OCI-LY7 (cell line): ENCODE results near the gene POLD2. TPM values are rescaled to one million over a fixed set of nuclear protein-coding genes. Genes with fewer than 3 reads are reported as not detected.

ENCODE experiments used
- BruUV-seq: library from RNA; stranded (reverse); fragments of 400-500 nt; replicated peaks from 2 replicates; lab custom pipeline; 2021; lab: Mats Ljungman, UMichigan
- CTCF ChIA-PET: fragments of 300-600 bp; sonication (Branson Sonifier 250); formaldehyde crosslinking; loops from one replicate; lab custom pipeline; 2022; ENCODE audit warnings: antibody characterized with exemption; ENCODE audit not compliant: unreplicated experiment; lab: Charles Lee
- POLR2A ChIA-PET: fragments of 300-600 bp; sonication (Branson Sonifier 250); formaldehyde crosslinking; loops from one replicate; lab custom pipeline; 2022; ENCODE audit warnings: antibody characterized with exemption; lab: Charles Lee
- DNase-seq: peaks from one replicate; pipeline ENCODE4 v3.0.0-alpha.2; 2015; ENCODE audit warnings: low spot score
- H2AFZ ChIP-seq: fragments of 200-600 bp; sonication (generic), shearing (Covaris generic); 2 replicates; pipeline ENCODE4 v1.6.1; 2014; ENCODE audit warnings: mild to moderate bottlenecking, antibody characterized with exemption, low read length, moderate library complexity
- H3K27ac ChIP-seq: fragments of 200-600 bp; sonication (generic); 2 replicates; pipeline ENCODE4 v1.5.1; 2014; ENCODE audit warnings: mixed run types, low read depth, mild to moderate bottlenecking, moderate library complexity, low read length, inconsistent platforms; ENCODE audit not compliant: poor library complexity, severe bottlenecking
- H3K36me3 ChIP-seq: fragments of 200-600 bp; sonication (generic); 2 replicates; pipeline ENCODE4 v1.6.1; 2014; ENCODE audit warnings: mild to moderate bottlenecking, antibody characterized with exemption, low read length, moderate library complexity, mixed read lengths; ENCODE audit not compliant: insufficient read depth
- H3K4me1 ChIP-seq: fragments of 200-600 bp; sonication (generic); 2 replicates; pipeline ENCODE4 v1.5.1; 2014; ENCODE audit warnings: mild to moderate bottlenecking, low read length; ENCODE audit not compliant: insufficient read depth, poor library complexity, severe bottlenecking
- H3K4me2 ChIP-seq: fragments of 200-600 bp; sonication (generic); 2 replicates; pipeline ENCODE4 v1.6.1; 2014; ENCODE audit warnings: mild to moderate bottlenecking, low read length
- H3K4me3 ChIP-seq: fragments of 200-600 bp; sonication (generic); 2 replicates; pipeline ENCODE4 v1.5.1; 2014; ENCODE audit warnings: mild to moderate bottlenecking, low read depth, low read length; ENCODE audit not compliant: poor library complexity, severe bottlenecking
- H3K79me2 ChIP-seq: fragments of 200-600 bp; sonication (generic); 2 replicates; pipeline ENCODE4 v1.6.1; 2016; ENCODE audit warnings: low read depth, mild to moderate bottlenecking, low read length, moderate library complexity, mixed read lengths; ENCODE audit not compliant: insufficient read depth
- H3K9me2 ChIP-seq: fragments of 200-600 bp; sonication (generic); 2 replicates; pipeline ENCODE4 v1.6.1; 2016; ENCODE audit warnings: mild to moderate bottlenecking, low read length, mixed read lengths; ENCODE audit not compliant: insufficient read depth
- H3K9me3 ChIP-seq: fragments of 200-600 bp; sonication (generic); 2 replicates; pipeline ENCODE4 v1.6.1; 2014; ENCODE audit warnings: mild to moderate bottlenecking, mixed run types, low read length, mixed read lengths
- H4K20me1 ChIP-seq: fragments of 200-600 bp; sonication (generic); 2 replicates; pipeline ENCODE4 v1.6.1; 2014; ENCODE audit warnings: mild to moderate bottlenecking, antibody characterized with exemption, low read length, moderate library complexity, mixed read lengths; ENCODE audit not compliant: insufficient read depth
- EZH2phosphoT487 ChIP-seq: fragments of 200-600 bp; sonication (generic); IDR thresholded peaks from 2 replicates; pipeline ENCODE4 v1.6.1; 2018; ENCODE audit warnings: low read depth, borderline replicate concordance, mild to moderate bottlenecking, mixed run types, antibody characterized with exemption, low read length, moderate library complexity, mixed read lengths
- intact Hi-C: fragments of 100-400 bp; cut with micrococcal nuclease; formaldehyde crosslinking; loops from one replicate; pipeline ENCODE4 v1.10.0; 2022; ENCODE audit not compliant: unreplicated experiment
- total RNA-seq, 2 experiments: library from RNA; depleted of rRNA in 1 of 2; stranded (reverse); fragments of >200 nt in 1 of 2; shearing (Covaris generic) in 1 of 2; gene quantifications; 2 replicates each; pipeline ENCODE4 v1.2.3, GENCODE V29; 2014 to 2022
- TF ChIP-seq, protein P1 (sequence below): fragments of 200-600 bp; sonication (generic); conservative IDR thresholded peaks from 2 replicates; pipeline ENCODE4 v1.5.1; 2014; ENCODE audit warnings: mild to moderate bottlenecking, antibody characterized with exemption, low read length, moderate library complexity, mixed read lengths

POLD2 gene
- total RNA-seq, 2 experiments from 2014 or later: 230 to 261 TPM

- POLR2A ChIA-PET: no interaction called here
- Histone ChIP-seq H3K79me2 (peaks cover 21% of the 10 kb centered on the region), H3K4me1 (peaks cover 13% of the 10 kb centered on the region), H3K4me2 (no peak overlapping the region), H4K20me1 (no peaks in the 10 kb centered on the region), H2AFZ (no peak overlapping the region), H3K4me3 (no peak overlapping the region), H3K27ac (no peak overlapping the region), H3K9me3 (no peaks in the 10 kb centered on the region), H3K36me3 (peaks cover 95% of the 10 kb centered on the region), H3K9me2 (no peaks in the 10 kb centered on the region)
- BruUV-seq: no TSS peak
- no peak for TF ChIP-seq EZH2phosphoT487
- TF ChIP-seq, protein P1, sequence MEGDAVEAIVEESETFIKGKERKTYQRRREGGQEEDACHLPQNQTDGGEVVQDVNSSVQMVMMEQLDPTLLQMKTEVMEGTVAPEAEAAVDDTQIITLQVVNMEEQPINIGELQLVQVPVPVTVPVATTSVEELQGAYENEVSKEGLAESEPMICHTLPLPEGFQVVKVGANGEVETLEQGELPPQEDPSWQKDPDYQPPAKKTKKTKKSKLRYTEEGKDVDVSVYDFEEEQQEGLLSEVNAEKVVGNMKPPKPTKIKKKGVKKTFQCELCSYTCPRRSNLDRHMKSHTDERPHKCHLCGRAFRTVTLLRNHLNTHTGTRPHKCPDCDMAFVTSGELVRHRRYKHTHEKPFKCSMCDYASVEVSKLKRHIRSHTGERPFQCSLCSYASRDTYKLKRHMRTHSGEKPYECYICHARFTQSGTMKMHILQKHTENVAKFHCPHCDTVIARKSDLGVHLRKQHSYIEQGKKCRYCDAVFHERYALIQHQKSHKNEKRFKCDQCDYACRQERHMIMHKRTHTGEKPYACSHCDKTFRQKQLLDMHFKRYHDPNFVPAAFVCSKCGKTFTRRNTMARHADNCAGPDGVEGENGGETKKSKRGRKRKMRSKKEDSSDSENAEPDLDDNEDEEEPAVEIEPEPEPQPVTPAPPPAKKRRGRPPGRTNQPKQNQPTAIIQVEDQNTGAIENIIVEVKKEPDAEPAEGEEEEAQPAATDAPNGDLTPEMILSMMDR: no peak
- CTCF ChIA-PET: no interaction called here
- DNase-seq: no peak
- intact Hi-C loops: no loop called here
Measured at GRCh38 chr7:44116789-44117666, 6.3 kb downstream of the POLD2 start.

GRCh38 chr7:44116087-44116788, 7.1 kb downstream of the POLD2 start:
- no peaks in the 10 kb centered on the region for H3K9me3 ChIP-seq
- TF ChIP-seq, protein P1: no peak
- TF ChIP-seq EZH2phosphoT487: no peak
- peaks cover 90% of the 10 kb centered on the region for H3K36me3 ChIP-seq
- no peaks in the 10 kb centered on the region for H4K20me1 ChIP-seq
- no TSS peak for BruUV-seq
- H3K27ac ChIP-seq: no peak overlapping the region
- ChIA-PET POLR2A (interaction anchor here (0.6 to 1.2 kb wide), 2 partner anchors 9 to 753 kb away, joined by 3 read pairs; no protein-coding TSS in a partner anchor), CTCF (no interaction called here)
- H3K4me3 ChIP-seq: no peak overlapping the region
- peaks cover 13% of the 10 kb centered on the region for H3K4me1 ChIP-seq
- H2AFZ ChIP-seq: no peak overlapping the region
- no peak overlapping the region for H3K4me2 ChIP-seq
- peaks cover 13% of the 10 kb centered on the region; the same call in 1 of the 2 replicates for H3K79me2 ChIP-seq
- DNase-seq: no peak
- no peaks in the 10 kb centered on the region for H3K9me2 ChIP-seq
- intact Hi-C loops: no loop called here
